Erythroblast (primary cell): Measurements from ENCODE around the gene RUBCNL.

Experiments
- GATA1 ChIP-seq: IDR thresholded peaks from 2 replicates; pipeline ENCODE4 v1.6.1; 2011; ENCODE audit warnings: low read depth, mild to moderate bottlenecking, control low read depth, low read length, moderate library complexity
- POLR2A ChIP-seq: IDR thresholded peaks from 2 replicates; pipeline ENCODE4 v1.6.1; 2011; ENCODE audit warnings: mild to moderate bottlenecking, low read length

DNA sequence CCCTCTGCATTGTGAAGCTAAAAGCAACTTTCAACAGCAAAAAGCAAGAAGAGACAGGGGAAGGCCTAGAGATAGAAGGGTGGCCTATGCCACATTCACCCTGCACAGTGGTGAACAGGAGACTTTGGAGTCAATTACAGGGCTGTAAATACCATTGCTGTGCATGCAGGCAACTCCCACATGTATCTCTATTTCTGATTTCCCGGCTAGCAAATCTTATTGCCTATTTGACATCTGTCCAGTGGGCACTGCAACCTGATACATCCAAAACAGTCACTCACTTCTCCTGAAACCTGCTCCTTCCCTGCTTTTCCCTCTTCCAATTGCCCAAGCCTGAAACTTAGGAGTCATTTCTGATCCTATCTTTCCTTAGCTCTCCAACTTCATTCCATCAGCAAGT lies 13.4 kb downstream of the RUBCNL start:
- TF ChIP-seq POLR2A (no peak), GATA1 (no peak)
